HG02798 (cell line): ENCODE results near the gene AMPD2.

ENCODE experiments used
- ATAC-seq: cut with Tn5 transposase; IDR thresholded peaks from one replicate; pipeline ENCODE4 v1.9.1; 2021; ENCODE audit warnings: mild to moderate bottlenecking; ENCODE audit not compliant: unreplicated experiment, poor library complexity

The AMPD2 gene

DNA sequence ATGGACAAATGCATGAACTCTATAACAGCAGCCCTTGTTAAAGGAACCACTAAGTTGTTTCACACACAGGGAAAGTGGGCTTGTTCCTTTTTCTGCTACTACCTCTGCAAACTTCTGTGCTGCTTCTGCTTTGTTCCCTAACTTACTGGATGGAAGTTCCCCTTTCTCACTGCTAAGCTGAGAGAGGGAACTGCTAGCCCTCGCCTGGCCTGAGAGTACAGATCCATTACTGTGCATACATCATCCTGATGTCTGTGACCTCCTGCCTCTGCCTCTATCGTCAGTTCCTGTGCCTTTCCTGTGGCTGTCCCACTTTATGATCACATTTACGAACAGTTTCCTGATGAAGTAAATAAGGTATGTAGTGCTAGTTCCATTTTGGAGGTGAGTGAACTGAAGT lies 3.8 kb upstream of the AMPD2 start:
- no peak for ATAC-seq

DNA sequence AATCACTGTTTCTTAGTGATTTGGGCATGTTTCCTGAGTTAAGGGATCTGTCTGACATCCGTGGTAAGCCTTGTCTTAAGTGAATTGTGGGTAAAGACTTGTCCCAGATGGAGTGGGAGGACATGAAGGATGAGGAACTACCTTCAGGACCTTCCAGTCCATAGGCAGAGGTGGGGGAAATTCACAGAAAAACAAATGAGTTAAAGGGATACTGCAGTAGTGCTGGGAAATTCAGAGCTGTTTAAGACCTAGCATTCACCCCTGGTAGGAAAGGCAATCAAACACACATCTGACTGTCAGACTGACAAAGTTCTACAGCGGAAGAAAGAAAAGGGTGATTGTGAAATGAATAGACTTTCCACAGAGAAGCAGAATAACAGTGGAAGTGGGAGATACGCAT lies 3.2 kb upstream of the AMPD2 start:
- ATAC-seq, result no peak

DNA sequence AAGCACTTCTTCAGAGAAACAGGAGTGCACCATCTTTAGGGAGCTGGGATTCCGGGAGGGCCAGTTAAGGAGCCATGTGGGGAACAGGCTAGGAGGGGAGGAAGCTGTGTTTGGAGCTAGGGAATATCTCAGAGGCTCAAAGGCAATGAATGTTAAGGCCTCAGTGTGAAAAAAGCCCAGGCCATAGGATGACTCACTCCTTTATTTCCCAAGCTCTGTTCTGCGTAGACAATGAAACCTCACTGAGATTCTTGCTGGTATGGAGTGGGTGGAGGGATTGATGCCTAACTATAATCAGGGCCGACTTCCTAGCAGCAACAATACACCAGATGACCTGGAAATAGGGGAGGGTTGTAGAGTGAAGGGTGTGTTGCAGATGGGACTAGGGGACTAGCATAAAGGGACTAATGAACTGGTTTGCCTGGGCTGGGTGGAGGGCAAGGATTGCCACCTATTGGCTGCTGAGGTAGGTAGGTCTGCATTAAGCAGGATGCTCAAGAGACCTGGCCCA lies 2.3 kb upstream of the AMPD2 start:
- no peak for ATAC-seq

DNA sequence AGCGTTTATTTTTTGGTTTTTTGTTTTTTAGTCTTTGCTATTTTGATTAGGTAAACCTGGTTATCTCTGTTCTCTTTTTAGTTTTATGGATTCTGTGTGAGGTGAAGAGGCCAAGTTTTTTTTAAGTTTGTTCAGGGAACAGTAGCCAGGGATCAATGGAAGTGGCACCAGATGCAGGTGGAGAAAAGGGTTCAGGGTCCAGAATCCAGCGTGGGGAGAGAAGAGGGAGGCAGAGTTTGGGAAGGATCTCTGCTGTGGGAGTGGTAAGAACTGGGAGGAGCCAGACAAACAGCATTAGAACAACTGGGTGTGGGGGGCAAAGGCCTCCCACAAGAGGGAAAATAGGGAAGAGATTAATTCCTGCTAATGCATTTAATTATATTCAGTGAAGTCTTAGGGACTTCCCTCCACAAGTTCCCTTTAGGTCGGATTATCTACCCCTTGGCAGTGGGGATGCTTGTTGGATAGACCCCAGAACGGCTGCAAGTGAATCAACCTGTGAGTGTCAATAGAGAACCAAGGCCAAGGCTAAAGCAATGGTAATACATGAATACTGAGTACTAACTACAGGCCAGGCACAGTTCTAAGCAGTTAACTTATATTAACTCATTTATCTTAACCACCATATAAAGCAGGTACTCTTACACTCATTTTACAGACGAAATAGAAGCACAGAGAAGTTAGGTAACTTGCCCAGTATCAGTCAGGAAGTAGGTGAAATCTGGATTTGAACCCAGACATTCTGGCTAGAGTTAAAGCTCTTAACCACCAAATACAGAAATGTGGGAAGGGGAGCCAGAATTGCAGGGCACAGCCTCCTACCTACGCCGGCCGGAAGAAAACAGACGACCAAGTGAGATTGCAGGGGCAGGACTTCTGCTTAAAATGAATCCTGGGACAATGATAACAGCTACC lies 719 bp upstream of the AMPD2 start:
- ATAC-seq, result no peak

DNA sequence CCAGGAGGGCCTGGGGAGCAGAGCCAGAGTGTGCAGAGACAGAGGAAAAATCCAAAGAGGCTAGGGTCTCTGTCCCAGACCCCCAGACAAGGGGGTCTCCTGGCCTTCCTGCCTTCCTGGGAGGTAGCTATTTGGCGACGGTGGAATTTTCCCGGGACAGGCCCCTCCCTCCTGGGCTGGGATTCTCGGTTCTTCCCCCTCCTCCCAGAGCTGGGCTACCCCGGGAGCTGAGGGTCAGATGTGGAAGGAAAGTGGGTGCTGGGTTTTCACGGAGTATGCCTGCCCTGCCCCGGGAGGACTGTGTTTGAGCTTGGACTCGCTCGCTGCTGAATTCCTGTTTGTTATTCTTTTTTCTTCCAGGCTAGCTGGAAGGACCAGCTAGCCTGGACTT lies 759 bp downstream of the AMPD2 start:
- ATAC-seq, result no peak

DNA sequence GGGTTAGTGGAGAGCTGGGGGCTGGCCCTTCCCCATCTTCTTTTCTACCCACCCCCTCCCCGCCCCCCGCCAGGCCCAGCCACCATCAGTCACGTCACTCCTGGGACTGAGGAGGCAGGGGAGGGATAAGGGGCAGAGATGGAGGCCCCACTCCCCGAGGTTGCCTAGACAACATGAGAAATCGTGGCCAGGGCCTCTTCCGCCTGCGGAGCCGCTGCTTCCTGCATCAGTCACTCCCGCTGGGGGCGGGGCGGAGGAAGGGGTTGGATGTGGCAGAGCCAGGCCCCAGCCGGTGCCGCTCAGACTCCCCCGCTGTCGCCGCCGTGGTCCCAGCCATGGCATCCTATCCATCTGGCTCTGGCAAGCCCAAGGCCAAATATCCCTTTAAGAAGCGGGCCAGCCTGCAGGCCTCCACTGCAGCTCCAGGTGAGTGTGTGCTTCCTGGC lies 1.2 kb downstream of the AMPD2 start:
- peak; percentile 80 for ATAC-seq

DNA sequence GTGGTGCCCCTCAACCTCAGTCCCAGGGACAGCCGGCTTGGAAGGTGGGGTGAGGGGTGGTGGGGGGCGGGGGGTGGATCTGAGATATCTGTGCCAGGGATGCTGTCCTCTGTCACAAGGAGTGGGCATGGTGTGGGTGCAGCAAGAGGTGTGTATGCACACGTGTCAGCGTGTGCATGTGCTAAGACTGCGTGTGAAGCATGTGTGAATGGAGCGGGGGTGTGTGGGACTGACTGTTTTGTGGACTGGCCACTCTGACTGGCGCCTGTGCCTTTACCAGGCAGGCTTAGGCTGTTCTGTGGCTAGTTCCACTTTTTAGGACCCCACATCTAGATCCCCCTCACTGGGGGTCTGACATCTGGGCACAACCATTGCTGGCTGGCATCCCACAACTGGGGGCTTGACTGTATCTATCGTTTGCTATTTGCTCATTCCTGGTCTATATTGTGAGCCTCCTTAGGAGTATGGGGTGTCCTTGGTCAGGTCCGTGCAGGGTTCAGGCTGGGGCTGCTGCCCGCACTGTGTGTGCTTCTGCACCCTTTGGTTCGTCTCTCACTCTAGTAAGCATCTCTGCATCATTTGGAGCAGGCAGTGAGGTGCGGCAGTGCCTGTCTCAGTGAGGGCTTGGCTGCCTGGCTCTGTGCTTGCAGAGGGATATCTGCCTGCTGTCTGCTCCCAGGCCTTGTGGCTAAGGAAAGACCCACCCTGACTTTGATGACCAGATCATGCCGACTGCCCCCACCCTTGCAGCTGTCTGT lies 1.9 kb downstream of the AMPD2 start:
- ATAC-seq, result no peak

DNA sequence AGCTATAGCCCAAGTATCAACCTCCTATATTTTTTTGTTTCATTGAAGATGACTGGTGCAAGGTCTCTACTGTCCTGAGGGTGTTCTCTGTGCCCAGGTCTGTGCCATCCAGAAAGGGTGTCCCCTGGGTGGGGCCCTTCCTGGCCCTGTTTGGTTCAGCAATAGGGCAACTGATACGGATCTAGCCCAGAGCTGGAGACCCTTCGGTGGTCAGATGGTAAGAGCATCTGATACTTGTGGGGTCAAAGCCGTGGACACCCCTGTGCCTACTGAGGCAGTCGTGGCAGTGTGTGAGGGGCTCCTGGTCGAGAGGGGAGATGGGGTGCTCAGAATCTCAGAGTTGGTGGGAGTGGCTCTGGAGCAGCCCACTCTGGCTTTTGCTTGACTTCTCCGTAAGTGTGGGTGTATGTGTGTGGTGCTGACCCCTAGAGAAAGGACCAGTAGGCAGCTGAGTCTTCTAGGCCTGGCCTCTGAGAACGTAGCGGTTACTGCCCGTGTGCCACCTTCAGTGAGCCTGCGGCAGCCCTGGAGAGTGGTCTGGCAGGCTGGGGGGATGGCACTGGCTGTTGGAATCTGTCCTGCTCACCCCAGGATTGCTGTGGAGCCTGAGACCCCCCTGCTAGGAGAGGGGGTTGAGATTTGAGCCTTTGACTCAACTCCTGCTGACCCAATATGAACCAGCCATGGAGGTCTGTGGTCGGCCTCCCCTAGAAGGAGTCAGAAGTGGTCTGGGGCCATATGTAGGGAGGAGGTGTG lies 2.7 kb downstream of the AMPD2 start:
- ATAC-seq, result no peak

DNA sequence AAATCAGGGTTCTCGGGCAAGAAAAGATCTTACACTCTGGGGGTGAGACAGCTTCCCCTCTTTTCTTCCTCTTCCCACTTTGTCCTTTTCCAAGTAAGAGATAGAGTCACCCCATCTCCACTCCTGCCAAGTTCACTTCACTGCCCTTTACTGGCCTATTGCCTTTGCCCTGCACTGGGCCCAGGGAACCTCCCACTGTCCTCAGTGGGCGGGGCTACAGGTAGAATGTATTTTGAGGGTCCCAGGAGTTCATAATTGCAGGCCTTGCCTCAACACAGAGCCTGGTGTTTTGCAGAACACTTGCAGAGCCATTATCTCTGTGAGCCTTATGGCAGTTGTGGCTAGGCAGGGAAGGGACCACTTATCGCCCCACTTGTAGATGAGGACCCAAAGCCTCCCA lies 3.3 kb downstream of the AMPD2 start:
- no peak for ATAC-seq

DNA sequence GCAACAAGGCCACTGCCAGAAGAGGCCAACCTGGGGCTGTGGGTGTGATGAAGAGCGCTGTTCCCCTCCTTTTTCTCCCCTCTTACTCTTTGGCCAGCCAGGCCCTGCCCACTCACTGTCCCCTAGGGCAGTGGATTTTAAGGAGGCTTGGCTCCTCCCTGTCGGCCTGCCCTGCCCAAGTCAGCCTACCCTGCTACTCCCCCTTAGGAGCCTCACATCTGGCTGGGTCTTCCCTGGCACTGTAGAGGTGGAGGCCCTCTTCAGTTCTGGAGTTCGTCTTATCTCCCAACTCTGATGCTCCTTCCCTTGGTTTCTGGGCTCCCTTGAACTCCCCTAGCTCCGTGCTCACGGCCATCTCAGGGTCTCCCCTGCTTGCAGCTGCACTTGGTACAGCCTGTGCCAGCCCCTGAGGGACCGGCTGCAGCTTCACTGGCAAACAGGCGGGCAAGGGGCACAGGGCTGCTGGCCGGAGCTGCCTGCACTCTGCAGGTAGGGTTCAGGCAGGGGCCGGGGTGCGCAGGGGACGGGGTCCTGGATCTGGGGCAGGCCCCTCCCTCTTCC lies 4.0 kb downstream of the AMPD2 start:
- no peak for ATAC-seq

DNA sequence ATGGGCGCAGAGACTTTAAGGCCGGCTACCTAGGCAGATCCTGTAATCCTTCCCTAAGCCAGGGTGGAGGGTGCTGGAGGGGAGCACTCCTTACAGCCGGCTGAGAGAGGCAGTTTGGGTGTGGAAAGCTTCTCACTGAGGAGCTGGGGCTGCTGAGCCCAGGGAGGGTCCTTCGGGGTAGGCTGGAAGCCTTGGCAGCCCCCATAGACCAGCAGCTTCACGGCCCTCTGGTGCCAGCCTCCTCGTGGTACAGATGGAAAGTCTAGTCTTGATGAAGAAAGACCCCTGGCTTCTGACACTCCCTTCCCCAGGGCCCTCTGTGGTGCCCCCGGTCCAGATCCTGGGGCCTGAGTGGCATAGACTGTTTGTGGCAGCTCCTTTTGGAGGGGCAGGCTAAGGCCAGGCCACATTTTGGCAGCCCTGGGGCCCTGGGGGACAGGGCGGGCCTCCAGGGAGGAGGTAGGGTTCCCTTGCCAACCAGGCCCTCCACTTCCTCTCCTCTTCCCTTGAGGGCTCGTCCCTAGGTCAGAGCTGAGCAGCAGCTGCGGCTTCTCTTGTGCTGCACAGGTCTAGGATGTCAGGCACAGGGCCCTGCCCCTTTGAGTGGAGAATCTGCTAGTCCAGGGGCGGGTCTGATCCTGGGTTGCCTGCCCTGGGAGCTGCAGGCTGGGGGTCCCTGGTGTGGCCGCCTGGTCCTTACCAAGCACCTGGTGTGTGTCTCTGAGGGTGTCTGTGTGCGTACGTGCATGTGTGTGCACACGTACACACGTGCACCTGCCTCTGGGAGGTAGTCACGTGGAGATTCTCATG lies 4.8 kb downstream of the AMPD2 start:
- no peak for ATAC-seq

DNA sequence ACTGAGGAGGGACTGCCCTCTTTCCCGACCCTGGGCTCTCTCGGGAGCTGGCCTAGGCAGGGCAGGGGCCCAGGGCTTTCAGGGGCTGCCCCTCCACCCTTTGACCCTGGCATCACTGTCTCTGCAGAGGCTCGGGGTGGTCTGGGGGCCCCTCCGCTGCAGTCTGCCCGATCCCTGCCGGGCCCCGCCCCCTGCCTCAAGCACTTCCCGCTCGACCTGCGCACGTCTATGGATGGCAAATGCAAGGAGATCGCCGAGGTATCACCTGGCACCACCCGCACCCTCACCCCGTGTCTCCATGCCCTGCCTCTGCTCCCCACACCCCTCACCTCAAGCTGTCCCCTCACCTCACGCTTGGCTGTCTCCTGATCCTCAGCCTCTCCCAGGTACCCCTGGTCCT lies 5.5 kb downstream of the AMPD2 start:
- ATAC-seq, result no peak

DNA sequence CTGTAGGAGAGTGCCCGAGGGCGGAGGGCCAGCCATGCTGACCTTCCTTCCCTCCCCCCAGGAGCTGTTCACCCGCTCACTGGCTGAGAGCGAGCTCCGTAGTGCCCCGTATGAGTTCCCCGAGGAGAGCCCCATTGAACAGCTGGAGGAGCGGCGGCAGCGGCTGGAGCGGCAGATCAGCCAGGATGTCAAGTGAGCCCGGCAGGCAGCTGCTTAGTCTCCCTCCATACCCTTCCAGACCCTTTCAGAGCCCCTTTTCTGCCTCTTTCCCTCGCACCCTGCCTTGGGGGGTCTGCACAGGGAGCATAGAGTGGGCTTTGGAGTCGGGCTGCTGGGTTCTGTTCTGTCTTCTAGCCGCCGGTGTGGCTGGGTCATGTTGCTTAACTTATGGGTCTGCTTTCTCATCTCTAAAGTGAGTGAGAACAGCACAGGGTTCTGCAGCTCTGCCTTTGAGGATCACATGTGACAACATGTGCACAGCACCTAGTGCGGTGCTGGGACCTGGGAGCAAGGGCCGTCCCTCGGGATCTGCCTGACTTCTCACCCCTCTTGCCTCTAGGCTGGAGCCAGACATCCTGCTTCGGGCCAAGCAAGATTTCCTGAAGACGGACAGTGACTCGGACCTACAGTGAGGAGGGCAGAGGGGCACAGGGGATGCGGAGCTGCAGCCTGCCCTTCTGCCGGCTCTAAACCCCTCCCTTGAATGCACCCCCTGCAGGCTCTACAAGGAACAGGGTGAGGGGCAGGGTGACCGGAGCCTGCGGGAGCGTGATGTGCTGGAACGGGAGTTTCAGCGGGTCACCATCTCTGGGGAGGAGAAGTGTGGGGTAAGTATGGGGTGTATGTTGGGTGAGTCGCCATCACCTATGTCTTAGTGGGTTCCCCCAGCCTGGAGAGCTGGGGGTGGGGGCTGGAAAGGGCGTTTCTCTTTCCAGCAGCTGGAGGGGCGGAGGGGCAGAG lies 6.2 kb downstream of the AMPD2 start:
- ATAC-seq, result no peak

DNA sequence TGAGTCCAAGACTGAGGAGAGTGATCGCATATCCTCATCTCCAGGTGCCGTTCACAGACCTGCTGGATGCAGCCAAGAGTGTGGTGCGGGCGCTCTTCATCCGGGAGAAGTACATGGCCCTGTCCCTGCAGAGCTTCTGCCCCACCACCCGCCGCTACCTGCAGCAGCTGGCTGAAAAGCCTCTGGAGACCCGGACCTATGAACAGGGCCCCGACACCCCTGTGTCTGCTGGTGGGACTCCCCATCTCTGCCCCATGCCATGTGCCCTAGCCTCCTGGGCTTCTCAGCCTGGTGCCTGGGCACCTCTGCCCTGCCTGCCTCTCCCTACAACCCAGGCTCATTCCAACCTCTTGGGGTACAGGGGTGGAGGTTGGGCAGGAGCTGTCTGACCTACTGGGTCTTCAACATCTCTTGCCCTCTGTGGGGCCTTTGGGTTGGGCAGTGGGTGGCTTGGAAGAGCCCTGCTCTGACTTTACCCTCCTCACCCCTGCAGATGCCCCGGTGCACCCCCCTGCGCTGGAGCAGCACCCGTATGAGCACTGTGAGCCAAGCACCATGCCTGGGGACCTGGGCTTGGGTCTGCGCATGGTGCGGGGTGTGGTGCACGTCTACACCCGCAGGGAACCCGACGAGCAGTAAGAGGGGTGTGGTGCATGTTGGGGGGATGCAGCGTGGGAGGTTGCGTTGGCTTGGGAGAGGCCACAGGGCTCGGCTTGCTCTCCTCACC lies 7.2 kb downstream of the AMPD2 start:
- ATAC-seq, result no peak

DNA sequence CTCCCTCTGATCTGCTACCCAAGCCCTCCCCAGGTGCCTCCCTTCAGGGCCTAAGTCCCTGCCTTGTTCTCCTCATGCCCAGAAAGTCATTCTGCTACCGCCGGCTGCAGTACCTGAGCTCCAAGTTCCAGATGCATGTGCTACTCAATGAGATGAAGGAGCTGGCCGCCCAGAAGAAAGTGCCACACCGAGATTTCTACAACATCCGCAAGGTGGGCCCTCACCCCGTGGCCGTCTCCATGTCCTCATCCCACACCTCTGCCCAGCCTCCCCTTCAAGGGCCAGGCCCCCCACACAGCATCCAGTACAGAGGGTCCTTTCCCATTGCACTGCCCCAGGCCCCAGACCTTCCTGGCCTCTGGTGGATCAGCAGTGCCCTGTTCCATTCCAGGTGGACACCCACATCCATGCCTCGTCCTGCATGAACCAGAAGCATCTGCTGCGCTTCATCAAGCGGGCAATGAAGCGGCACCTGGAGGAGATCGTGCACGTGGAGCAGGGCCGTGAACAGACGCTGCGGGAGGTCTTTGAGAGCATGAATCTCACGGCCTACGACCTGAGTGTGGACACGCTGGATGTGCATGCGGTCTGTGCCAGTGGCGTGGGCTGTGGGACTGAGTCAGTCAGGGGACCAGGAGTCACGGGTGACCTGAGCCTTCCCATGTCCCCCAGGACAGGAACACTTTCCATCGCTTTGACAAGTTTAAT lies 8.2 kb downstream of the AMPD2 start:
- ATAC-seq, result no peak

DNA sequence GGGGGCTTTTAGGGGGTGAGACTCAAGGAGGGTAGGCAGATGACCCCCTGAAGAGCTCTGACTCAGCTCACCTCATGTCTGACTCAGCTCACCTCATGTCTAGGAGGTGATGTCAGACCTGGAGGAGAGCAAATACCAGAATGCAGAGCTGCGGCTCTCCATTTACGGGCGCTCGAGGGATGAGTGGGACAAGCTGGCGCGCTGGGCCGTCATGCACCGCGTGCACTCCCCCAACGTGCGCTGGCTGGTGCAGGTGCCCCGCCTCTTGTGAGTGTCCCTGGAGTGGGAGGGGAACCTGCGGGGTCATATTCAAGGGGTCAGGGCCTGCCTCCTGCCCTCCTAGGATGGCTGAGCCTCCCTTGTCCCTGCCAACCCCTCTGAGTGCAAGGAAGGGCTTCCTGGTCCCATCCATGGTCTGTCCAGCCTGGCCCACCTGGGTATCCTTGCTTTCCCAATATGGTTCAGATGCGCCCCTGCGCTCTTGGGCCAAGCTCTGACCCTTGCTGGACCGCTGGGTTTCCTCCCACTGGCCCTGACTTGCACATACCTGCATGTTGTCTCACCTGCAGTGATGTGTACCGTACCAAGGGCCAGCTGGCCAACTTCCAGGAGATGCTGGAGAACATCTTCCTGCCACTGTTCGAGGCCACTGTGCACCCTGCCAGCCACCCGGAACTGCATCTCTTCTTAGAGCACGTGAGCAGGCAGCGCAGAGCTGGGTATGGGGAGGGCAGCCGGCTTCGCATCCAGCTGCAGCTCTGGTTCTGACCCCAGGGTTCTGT lies 9.1 kb downstream of the AMPD2 start:
- no peak for ATAC-seq
